Psoas muscle (tissue), 8 donors: Measurements from ENCODE around the gene INAFM2. TPM values are rescaled to one million over a fixed set of nuclear protein-coding genes. Genes with fewer than 3 reads are reported as not detected.

Experiments used
- ATAC-seq, 4 donors: fragments of 200-7000 bp; cut with Tn5 transposase; one replicate each; pipeline ENCODE4 v1.9.1; 2020; ENCODE audit warnings: moderate library complexity in 3 of 4, mild to moderate bottlenecking in 2 of 4
- DNase-seq, 2 donors: peaks; one replicate each; pipeline ENCODE4 v3.0.0-alpha.2; 2020
- H3K27ac ChIP-seq: fragments of 200-600 bp; one replicate; pipeline ENCODE4 v1.8.0; 2022
- H3K27me3 ChIP-seq, 3 donors: fragments of 200-600 bp in 1 of 3; one replicate each; pipeline versions ENCODE4 v1.6.1 to v1.8.0; 2013 to 2022; ENCODE audit warnings: low read length in 2 of 3, mild to moderate bottlenecking in 2 of 3, moderate library complexity in 1 of 3; ENCODE audit not compliant: insufficient read depth in 3 of 3
- H3K36me3 ChIP-seq, 2 donors: fragments of 200-600 bp in 1 of 2; one replicate each; pipeline versions ENCODE4 v1.6.1 to v1.8.0; 2013 to 2022; ENCODE audit warnings: low read depth in 1 of 2, mild to moderate bottlenecking in 1 of 2, moderate library complexity in 1 of 2; ENCODE audit not compliant: insufficient read depth in 1 of 2
- H3K4me1 ChIP-seq: fragments of 200-600 bp; one replicate; pipeline ENCODE4 v1.8.0; 2022
- H3K4me3 ChIP-seq: fragments of 200-600 bp; one replicate; pipeline ENCODE4 v1.8.0; 2022; ENCODE audit warnings: mild to moderate bottlenecking
- H3K9me3 ChIP-seq: fragments of 200-600 bp; one replicate; pipeline ENCODE4 v1.8.0; 2022
- CTCF ChIP-seq: fragments of 200-600 bp; IDR thresholded peaks from one replicate; pipeline ENCODE4 v1.8.0; 2022; ENCODE audit warnings: antibody characterized with exemption
- WGBS, 3 donors: extraction: QIAGEN DNeasy Blood & Tissue Kit; methylation state at CpG; one replicate each; pipeline versions ENCODE4 v1.1.6 to v1.1.7; 2013; 5-methylcytosine and 5-hydroxymethylcytosine counted together
- intact Hi-C, 2 donors: fragments of 100-400 bp; cut with DNase I; formaldehyde crosslinking; loops; one replicate each; pipeline versions ENCODE4 v1.11.0 to v1.14.2; 2022
- polyA plus RNA-seq, 3 donors: library from polyadenylated mRNA; stranded (reverse); fragments of 200-250 nt; gene quantifications; one replicate each; pipeline ENCODE4 v1.2.3, GENCODE V29; 2013
- total RNA-seq, 4 donors: library from RNA; stranded (reverse); fragmentation: NEBNext Ultra II Directional in 2 of 4; extraction: Animal tissue kit (Norgen Biotek cat#: 25700) in 2 of 4; gene quantifications; one replicate each; pipeline versions ENCODE4 v1.2.1 to v1.2.4, GENCODE V29; 2021 to 2023
- donor health status: healthy with polysubstance abuse.
- donor health status: DM: no; HTN: no; CAD: no; lungs with moderate emphysema.
- donor health status: Bipolar disorder and iron deficiency.
- donor health status: healthy.
- donor health status: DM: yes; HTN: yes; CAD: no.
- donor health status: DM: no; HTN: no; CAD: no.
- donor health status: DM: no; HTN: no; CAD: no.
- donor health status: DM: yes; HTN: yes; CAD: no.

The INAFM2 gene
- total and polyA plus RNA-seq, 7 donors, result 5.8 to 32.4 (median 22.3) TPM

GRCh38 chr15:40325188-40325587, 1.7 kb downstream of the INAFM2 start:
- no peaks in the 10 kb centered on the region for H3K27me3 ChIP-seq
- WGBS, 3 donors, result 54 to 82% (median 59%) methylated on average over 2 of the region's 2 CpGs
- ATAC-seq (no peak), DNase-seq (no peak)
- H3K27ac ChIP-seq, result peak overlapping the region; percentile 86
- peaks cover 34% of the 10 kb centered on the region for H3K4me1 ChIP-seq
- intact Hi-C loops, result no loop called here
- peaks cover 0 to 17% of the 10 kb centered on the region in 2 donors for H3K36me3 ChIP-seq
- peak overlapping the region; percentile 86 for H3K4me3 ChIP-seq
- no peak for TF ChIP-seq CTCF
- H3K9me3 ChIP-seq, result no peaks in the 10 kb centered on the region

GRCh38 chr15:40325700-40326099, 2.2 kb downstream of the INAFM2 start:
- 83 to 89% (median 87%) methylated on average over 2 of the region's 2 CpGs for WGBS, 3 donors
- peak overlapping the region; percentile 86 for H3K4me3 ChIP-seq
- no peaks in the 10 kb centered on the region for H3K9me3 ChIP-seq
- H3K36me3 ChIP-seq, result peaks cover 0 to 17% of the 10 kb centered on the region in 2 donors
- intact Hi-C loops, result no loop called here
- DNase-seq (no peak), ATAC-seq (no peak)
- peaks cover 39% of the 10 kb centered on the region for H3K4me1 ChIP-seq
- no peak for TF ChIP-seq CTCF
- H3K27ac ChIP-seq, result peak overlapping the region; percentile 86
- H3K27me3 ChIP-seq, result no peaks in the 10 kb centered on the region

- no peak overlapping the region for H3K27ac ChIP-seq
- no peak overlapping the region for H3K4me3 ChIP-seq
- no peak for TF ChIP-seq CTCF
- WGBS, 3 donors, result 43 to 58% (median 48%) methylated on average over 6 of the region's 6 CpGs
- H3K36me3 ChIP-seq, result peaks cover 0 to 17% of the 10 kb centered on the region in 2 donors
- no peak for ATAC-seq
- H3K4me1 ChIP-seq, result peaks cover 49% of the 10 kb centered on the region
- H3K27me3 ChIP-seq, result no peaks in the 10 kb centered on the region
- no peaks in the 10 kb centered on the region for H3K9me3 ChIP-seq
- intact Hi-C loops, result no loop called here
- DNase-seq, result no peak
Measured at GRCh38 chr15:40327457-40327856, 4.0 kb downstream of the INAFM2 start.

GRCh38 chr15:40328176-40328575, 4.7 kb downstream of the INAFM2 start:
- no peak overlapping the region for H3K27ac ChIP-seq
- H3K27me3 ChIP-seq, result no peaks in the 10 kb centered on the region
- no peak for TF ChIP-seq CTCF
- 76 to 77% (median 76%) methylated on average over 3 of the region's 3 CpGs for WGBS, 3 donors
- peaks cover 0 to 17% of the 10 kb centered on the region in 2 donors for H3K36me3 ChIP-seq
- no peaks in the 10 kb centered on the region for H3K9me3 ChIP-seq
- no peak for DNase-seq
- intact Hi-C loops, result no loop called here
- no peak overlapping the region for H3K4me3 ChIP-seq
- H3K4me1 ChIP-seq, result peaks cover 57% of the 10 kb centered on the region
- no peak for ATAC-seq

- H3K4me1 ChIP-seq, result peaks cover 62% of the 10 kb centered on the region
- H3K36me3 ChIP-seq, result peaks cover 0 to 17% of the 10 kb centered on the region in 2 donors
- no peak overlapping the region for H3K27ac ChIP-seq
- H3K27me3 ChIP-seq, result no peaks in the 10 kb centered on the region
- DNase-seq (no peak), ATAC-seq (no peak)
- no peak overlapping the region for H3K4me3 ChIP-seq
- WGBS, 3 donors, result 78 to 88% (median 80%) methylated on average over 5 of the region's 5 CpGs
- intact Hi-C loops, result no loop called here
- no peaks in the 10 kb centered on the region for H3K9me3 ChIP-seq
- TF ChIP-seq CTCF, result no peak
Measured at GRCh38 chr15:40328751-40329150, 5.3 kb downstream of the INAFM2 start.
